Measurements from ENCODE around the gene BPHL.
"Not testable (repeated sequence)": the region's sequence is repeated elsewhere in the genome, so short reads cannot be mapped to it uniquely, and the experiment has no call there.

- not testable (repeated sequence) for TF ChIP-seq POLR2A (IDR thresholded peaks at IDR 0.05)
- TF ChIP-seq, protein P1, sequence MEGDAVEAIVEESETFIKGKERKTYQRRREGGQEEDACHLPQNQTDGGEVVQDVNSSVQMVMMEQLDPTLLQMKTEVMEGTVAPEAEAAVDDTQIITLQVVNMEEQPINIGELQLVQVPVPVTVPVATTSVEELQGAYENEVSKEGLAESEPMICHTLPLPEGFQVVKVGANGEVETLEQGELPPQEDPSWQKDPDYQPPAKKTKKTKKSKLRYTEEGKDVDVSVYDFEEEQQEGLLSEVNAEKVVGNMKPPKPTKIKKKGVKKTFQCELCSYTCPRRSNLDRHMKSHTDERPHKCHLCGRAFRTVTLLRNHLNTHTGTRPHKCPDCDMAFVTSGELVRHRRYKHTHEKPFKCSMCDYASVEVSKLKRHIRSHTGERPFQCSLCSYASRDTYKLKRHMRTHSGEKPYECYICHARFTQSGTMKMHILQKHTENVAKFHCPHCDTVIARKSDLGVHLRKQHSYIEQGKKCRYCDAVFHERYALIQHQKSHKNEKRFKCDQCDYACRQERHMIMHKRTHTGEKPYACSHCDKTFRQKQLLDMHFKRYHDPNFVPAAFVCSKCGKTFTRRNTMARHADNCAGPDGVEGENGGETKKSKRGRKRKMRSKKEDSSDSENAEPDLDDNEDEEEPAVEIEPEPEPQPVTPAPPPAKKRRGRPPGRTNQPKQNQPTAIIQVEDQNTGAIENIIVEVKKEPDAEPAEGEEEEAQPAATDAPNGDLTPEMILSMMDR (IDR thresholded peaks at IDR 0.05): not testable (repeated sequence)
These were observed 52.2 kb downstream of the BPHL start for GRCh38 chr6:3170676-3171075.

Data from vagina (tissue), 2 donors.